Measurements from ENCODE around the gene AKAP8L.
"Not testable (repeated sequence)": the region's sequence is repeated elsewhere in the genome, so short reads cannot be mapped to it uniquely, and the experiment has no call there.

DNA sequence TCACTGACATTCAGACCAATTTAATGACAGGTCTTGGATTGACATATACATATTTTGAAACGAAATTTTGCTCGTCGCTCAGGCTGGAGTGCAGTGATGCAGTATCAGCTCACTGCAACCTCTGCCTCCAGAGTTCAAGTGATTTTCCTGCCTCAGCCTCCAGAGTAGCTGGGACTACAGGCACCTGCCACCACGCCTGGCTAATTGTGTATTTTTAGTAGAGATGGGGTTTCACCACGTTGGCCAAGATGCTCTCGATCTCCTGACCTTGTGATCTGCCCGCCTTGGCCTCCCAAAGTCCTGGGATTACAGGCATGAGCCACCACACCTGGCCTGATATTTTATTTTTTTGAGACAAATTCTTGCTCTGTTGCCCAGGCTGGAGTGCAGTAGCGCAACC, 66.3 kb downstream of the AKAP8L start:
- TF ChIP-seq, protein P1, sequence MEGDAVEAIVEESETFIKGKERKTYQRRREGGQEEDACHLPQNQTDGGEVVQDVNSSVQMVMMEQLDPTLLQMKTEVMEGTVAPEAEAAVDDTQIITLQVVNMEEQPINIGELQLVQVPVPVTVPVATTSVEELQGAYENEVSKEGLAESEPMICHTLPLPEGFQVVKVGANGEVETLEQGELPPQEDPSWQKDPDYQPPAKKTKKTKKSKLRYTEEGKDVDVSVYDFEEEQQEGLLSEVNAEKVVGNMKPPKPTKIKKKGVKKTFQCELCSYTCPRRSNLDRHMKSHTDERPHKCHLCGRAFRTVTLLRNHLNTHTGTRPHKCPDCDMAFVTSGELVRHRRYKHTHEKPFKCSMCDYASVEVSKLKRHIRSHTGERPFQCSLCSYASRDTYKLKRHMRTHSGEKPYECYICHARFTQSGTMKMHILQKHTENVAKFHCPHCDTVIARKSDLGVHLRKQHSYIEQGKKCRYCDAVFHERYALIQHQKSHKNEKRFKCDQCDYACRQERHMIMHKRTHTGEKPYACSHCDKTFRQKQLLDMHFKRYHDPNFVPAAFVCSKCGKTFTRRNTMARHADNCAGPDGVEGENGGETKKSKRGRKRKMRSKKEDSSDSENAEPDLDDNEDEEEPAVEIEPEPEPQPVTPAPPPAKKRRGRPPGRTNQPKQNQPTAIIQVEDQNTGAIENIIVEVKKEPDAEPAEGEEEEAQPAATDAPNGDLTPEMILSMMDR (IDR thresholded peaks at IDR 0.05) = not testable (repeated sequence)
- not testable (repeated sequence) for TF ChIP-seq POLR2A (IDR thresholded peaks at IDR 0.05)
